GM12878 (cell line): ENCODE measurements around the gene PLEKHA6.

Experiments
- ATF3 ChIP-seq: IDR thresholded peaks from 2 replicates; pipeline ENCODE4 v1.6.1; 2011; ENCODE audit warnings: low read depth, mild to moderate bottlenecking, low read length, moderate library complexity, borderline replicate concordance; ENCODE audit errors: extremely low read depth
- CBX3 ChIP-seq: fragments of 200-600 bp; sonication (generic); IDR thresholded peaks from 2 replicates; pipeline ENCODE4 v1.6.1; 2016; ENCODE audit warnings: low read depth, borderline replicate concordance
- CREB1 ChIP-seq: IDR thresholded peaks from 2 replicates; pipeline ENCODE4 v1.6.1; 2012; ENCODE audit warnings: low read depth, mild to moderate bottlenecking, inconsistent platforms
- CTCF ChIP-seq, 3 experiments: IDR thresholded peaks in 2 of 3; conservative IDR thresholded peaks in 1 of 3; 2 replicates each; pipeline ENCODE4 v1.5.1; 2011; ENCODE audit warnings: low read depth in 3 of 3, low read length in 3 of 3, mild to moderate bottlenecking in 3 of 3, control low read depth in 2 of 3, moderate library complexity in 2 of 3, inconsistent platforms in 1 of 3, mixed read lengths in 1 of 3; ENCODE audit not compliant: control insufficient read depth in 2 of 3, insufficient read depth in 1 of 3; ENCODE audit errors: extremely low read depth in 1 of 3
- EZH2 ChIP-seq: IDR thresholded peaks from 2 replicates; pipeline ENCODE4 v1.6.1; 2012; ENCODE audit warnings: low read depth, mild to moderate bottlenecking, control low read depth, inconsistent platforms, low read length, borderline replicate concordance; ENCODE audit not compliant: control insufficient read depth
- PML ChIP-seq: IDR thresholded peaks from 2 replicates; pipeline ENCODE4 v1.6.1; 2012; ENCODE audit warnings: low read length, inconsistent platforms
- POLR2A ChIP-seq: IDR thresholded peaks from 2 replicates; pipeline ENCODE4 v1.6.1; 2011; ENCODE audit warnings: low read depth, mild to moderate bottlenecking, low read length
- POLR2AphosphoS5 ChIP-seq: IDR thresholded peaks from 2 replicates; pipeline ENCODE4 v1.6.1; 2011; ENCODE audit warnings: mild to moderate bottlenecking, low read length, inconsistent platforms
- TBL1XR1 ChIP-seq: IDR thresholded peaks from 2 replicates; pipeline ENCODE4 v1.6.1; 2012; ENCODE audit warnings: low read depth, low read length, improper control_type of control experiment
- ZNF217 ChIP-seq: fragments of 450-650 bp; IDR thresholded peaks from 2 replicates; pipeline ENCODE4 v1.6.1; 2017; ENCODE audit warnings: antibody characterized with exemption, mild to moderate bottlenecking
- ZZZ3 ChIP-seq: IDR thresholded peaks from 2 replicates; pipeline ENCODE4 v1.6.1; 2011; ENCODE audit warnings: low read depth; ENCODE audit not compliant: control insufficient read depth, insufficient read length

- TF ChIP-seq ATF3 = no peak
- TF ChIP-seq POLR2A = no peak
- no peak for TF ChIP-seq CBX3
- TF ChIP-seq CREB1 = no peak
- no peak for TF ChIP-seq EZH2
- no peak for TF ChIP-seq ZZZ3
- no peak for TF ChIP-seq ZNF217
- TF ChIP-seq PML = no peak
- TF ChIP-seq TBL1XR1 = no peak
- no peak for TF ChIP-seq POLR2AphosphoS5
- no peak for TF ChIP-seq CTCF (IDR thresholded peaks at IDR 0.05 in 2 of 3, conservative IDR thresholded peaks at IDR 0.05 in 1 of 3; ENCODE audit: control insufficient read depth in 2 of 3, extremely low read depth in 1 of 3, insufficient read depth in 1 of 3, low read depth in 3 of 3, low read length in 3 of 3)
Observed at GRCh38 chr1:204248954-204249353, 110.8 kb downstream of the PLEKHA6 start.
